HepG2 (cell line): ENCODE results near the gene MAGI1. TPM values are rescaled to one million over a fixed set of nuclear protein-coding genes. Genes with fewer than 3 reads are reported as not detected.
A peak's percentile ranks its signal among the peaks of the same experiment; 100 is the strongest.

Experiments
- ASH2L ChIP-seq: fragments of 300-600, 200-600 bp; sonication (generic); IDR thresholded peaks from 2 replicates; pipeline ENCODE4 v1.7.0; 2017; ENCODE audit warnings: low read depth, mild to moderate bottlenecking, moderate library complexity, mixed read lengths, low read length; ENCODE audit not compliant: insufficient read length
- GATAD2A ChIP-seq: IDR thresholded peaks from 2 replicates; pipeline ENCODE4 v1.6.1; 2016
- GFI1 ChIP-seq: sonication (generic); formaldehyde crosslinking; IDR thresholded peaks from 2 replicates; pipeline ENCODE4 v1.5.0; 2020; ENCODE audit warnings: missing genetic modification reagents, mild to moderate bottlenecking, borderline replicate concordance
- HDAC1 ChIP-seq: sonication (generic); formaldehyde crosslinking; IDR thresholded peaks from 2 replicates; pipeline ENCODE4 v1.5.1; 2020; ENCODE audit warnings: mild to moderate bottlenecking, missing genetic modification reagents
- HDAC2 ChIP-seq: sonication (generic); formaldehyde crosslinking; IDR thresholded peaks from 2 replicates; pipeline ENCODE4 v1.4.0; 2020; ENCODE audit warnings: missing genetic modification reagents
- HNF4A ChIP-seq: sonication (generic); formaldehyde crosslinking; IDR thresholded peaks from 2 replicates; pipeline ENCODE4 v1.4.0; 2020; ENCODE audit warnings: missing genetic modification reagents
- MZF1 ChIP-seq: sonication (generic); formaldehyde crosslinking; IDR thresholded peaks from 2 replicates; pipeline ENCODE4 v1.8.1; 2023; ENCODE audit warnings: mild to moderate bottlenecking, missing genetic modification reagents, borderline replicate concordance
- NFIC ChIP-seq: IDR thresholded peaks from 2 replicates; pipeline ENCODE4 v1.6.1; 2012; ENCODE audit warnings: mild to moderate bottlenecking, low read length, inconsistent platforms
- NR2F6 ChIP-seq, 2 experiments: IDR thresholded peaks; 2 replicates each; pipeline ENCODE4 v1.6.1; 2016; ENCODE audit warnings: antibody characterized with exemption in 1 of 2, mild to moderate bottlenecking in 1 of 2
- PHF21A ChIP-seq: sonication (generic); formaldehyde crosslinking; IDR thresholded peaks from 2 replicates; pipeline ENCODE4 v1.5.0; 2020; ENCODE audit warnings: mild to moderate bottlenecking, missing genetic modification reagents
- POGZ ChIP-seq: sonication (generic); formaldehyde crosslinking; IDR thresholded peaks from 2 replicates; pipeline ENCODE4 v1.4.0; 2020; ENCODE audit warnings: mild to moderate bottlenecking, missing genetic modification reagents
- SALL1 ChIP-seq: sonication (generic); formaldehyde crosslinking; IDR thresholded peaks from 2 replicates; pipeline ENCODE4 v1.8.0; 2022; ENCODE audit warnings: mild to moderate bottlenecking, missing genetic modification reagents
- TBX2 ChIP-seq: sonication (generic); formaldehyde crosslinking; IDR thresholded peaks from 2 replicates; pipeline ENCODE4 v1.5.0; 2020; ENCODE audit warnings: missing genetic modification reagents, mild to moderate bottlenecking, borderline replicate concordance
- TSC22D2 ChIP-seq: sonication (generic); formaldehyde crosslinking; IDR thresholded peaks from 2 replicates; pipeline ENCODE4 v1.5.1; 2020; ENCODE audit warnings: missing genetic modification reagents, mild to moderate bottlenecking, borderline replicate concordance
- ZBTB1 ChIP-seq: sonication (generic); formaldehyde crosslinking; IDR thresholded peaks from 2 replicates; pipeline ENCODE4 v1.4.0; 2020; ENCODE audit warnings: missing genetic modification reagents, borderline replicate concordance
- ZBTB21 ChIP-seq: sonication (generic); formaldehyde crosslinking; IDR thresholded peaks from 2 replicates; pipeline ENCODE4 v1.4.0; 2020; ENCODE audit warnings: missing genetic modification reagents
- ZNF264 ChIP-seq: sonication (generic); formaldehyde crosslinking; IDR thresholded peaks from 2 replicates; pipeline ENCODE4 v1.4.0; 2020; ENCODE audit warnings: missing genetic modification reagents
- ZNF710 ChIP-seq: sonication (generic); formaldehyde crosslinking; IDR thresholded peaks from 2 replicates; pipeline ENCODE4 v1.5.0; 2020; ENCODE audit warnings: mild to moderate bottlenecking, missing genetic modification reagents, borderline replicate concordance
- ZNF737 ChIP-seq: sonication (generic); formaldehyde crosslinking; IDR thresholded peaks from 2 replicates; pipeline ENCODE4 v1.5.0; 2020; ENCODE audit warnings: missing genetic modification reagents, mild to moderate bottlenecking, borderline replicate concordance
- ZNF781 ChIP-seq: sonication (generic); formaldehyde crosslinking; IDR thresholded peaks from 2 replicates; pipeline ENCODE4 v1.5.1; 2020; ENCODE audit warnings: borderline replicate concordance, mild to moderate bottlenecking, missing genetic modification reagents; ENCODE audit errors: not compliant biosample characterization
- ZSCAN9 ChIP-seq: IDR thresholded peaks from 2 replicates; pipeline ENCODE4 v1.6.1; 2016; ENCODE audit warnings: borderline replicate concordance
- polyA plus RNA-seq, 8 experiments: library from polyadenylated mRNA; depleted of rRNA in 3 of 8; stranded (reverse) in 7 of 8; unstranded in 1 of 8; fragments of >200 nt; fragmentation: Illumina TruSeq in 4 of 8; extraction: Trizol in 4 of 8; gene quantifications; 2 replicates each; pipeline versions ENCODE4 v1.2.1 to v1.2.3, GENCODE V29; 2011 to 2016; ENCODE audit warnings: low read depth in 4 of 8, missing spikeins in 1 of 8, mixed read lengths in 1 of 8; ENCODE audit not compliant: insufficient read depth in 1 of 8
- total RNA-seq, 5 experiments: library from RNA; depleted of rRNA; stranded (reverse); fragments of >200 nt; fragmentation: Illumina TruSeq; extraction: Trizol; gene quantifications; 2 replicates each; pipeline ENCODE4 v1.2.3, GENCODE V29; 2016; ENCODE audit warnings: low read depth in 1 of 5
- TF ChIP-seq, protein P1 (sequence below): sonication (generic); formaldehyde crosslinking; conservative IDR thresholded peaks from 2 replicates; pipeline ENCODE4 v1.4.0; 2020; ENCODE audit warnings: mild to moderate bottlenecking, missing genetic modification reagents, moderate library complexity
- TF ChIP-seq, protein P2 (sequence below): IDR thresholded peaks from 2 replicates; pipeline ENCODE4 v1.6.1; 2016

The MAGI1 gene
- total and polyA plus RNA-seq, 2 of the 13 experiments (the other 11 are each of a cell fraction or from before 2014, with no cell fraction given), result 22.2 to 26.0 TPM

DNA sequence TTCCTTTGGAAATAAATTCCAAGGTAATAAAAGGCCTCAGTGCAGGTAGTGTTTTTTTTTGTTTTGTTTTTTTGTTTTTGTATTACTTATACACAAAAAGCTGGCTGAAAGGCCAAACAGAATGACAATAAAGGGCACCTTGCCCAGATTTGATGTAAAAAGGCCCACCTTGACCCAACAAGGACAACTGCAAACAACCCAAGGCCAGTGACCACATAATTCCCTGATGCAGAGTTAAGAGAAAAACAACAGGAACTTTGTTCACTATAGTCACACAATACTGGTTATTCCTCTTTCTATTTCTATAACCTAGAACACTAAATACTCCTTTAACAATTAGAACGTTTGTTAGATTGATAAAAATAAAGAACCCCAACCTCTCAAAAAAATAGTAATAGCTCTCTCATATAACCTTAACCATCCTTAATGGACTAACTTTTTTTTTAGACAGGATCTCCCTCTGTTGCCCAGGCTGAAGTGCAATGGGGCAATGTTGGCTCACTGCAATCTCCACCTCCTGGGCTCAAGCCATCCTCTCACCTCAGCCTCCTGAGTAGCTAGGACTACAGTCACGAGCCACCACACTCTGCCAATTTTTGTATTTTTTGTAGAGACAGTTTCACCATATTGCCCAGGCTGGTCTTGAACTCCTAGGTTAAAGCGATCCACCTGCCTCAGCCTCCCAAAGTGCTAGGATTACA is 113.3 kb downstream of the MAGI1 start (continued):
- TF ChIP-seq, protein P1, sequence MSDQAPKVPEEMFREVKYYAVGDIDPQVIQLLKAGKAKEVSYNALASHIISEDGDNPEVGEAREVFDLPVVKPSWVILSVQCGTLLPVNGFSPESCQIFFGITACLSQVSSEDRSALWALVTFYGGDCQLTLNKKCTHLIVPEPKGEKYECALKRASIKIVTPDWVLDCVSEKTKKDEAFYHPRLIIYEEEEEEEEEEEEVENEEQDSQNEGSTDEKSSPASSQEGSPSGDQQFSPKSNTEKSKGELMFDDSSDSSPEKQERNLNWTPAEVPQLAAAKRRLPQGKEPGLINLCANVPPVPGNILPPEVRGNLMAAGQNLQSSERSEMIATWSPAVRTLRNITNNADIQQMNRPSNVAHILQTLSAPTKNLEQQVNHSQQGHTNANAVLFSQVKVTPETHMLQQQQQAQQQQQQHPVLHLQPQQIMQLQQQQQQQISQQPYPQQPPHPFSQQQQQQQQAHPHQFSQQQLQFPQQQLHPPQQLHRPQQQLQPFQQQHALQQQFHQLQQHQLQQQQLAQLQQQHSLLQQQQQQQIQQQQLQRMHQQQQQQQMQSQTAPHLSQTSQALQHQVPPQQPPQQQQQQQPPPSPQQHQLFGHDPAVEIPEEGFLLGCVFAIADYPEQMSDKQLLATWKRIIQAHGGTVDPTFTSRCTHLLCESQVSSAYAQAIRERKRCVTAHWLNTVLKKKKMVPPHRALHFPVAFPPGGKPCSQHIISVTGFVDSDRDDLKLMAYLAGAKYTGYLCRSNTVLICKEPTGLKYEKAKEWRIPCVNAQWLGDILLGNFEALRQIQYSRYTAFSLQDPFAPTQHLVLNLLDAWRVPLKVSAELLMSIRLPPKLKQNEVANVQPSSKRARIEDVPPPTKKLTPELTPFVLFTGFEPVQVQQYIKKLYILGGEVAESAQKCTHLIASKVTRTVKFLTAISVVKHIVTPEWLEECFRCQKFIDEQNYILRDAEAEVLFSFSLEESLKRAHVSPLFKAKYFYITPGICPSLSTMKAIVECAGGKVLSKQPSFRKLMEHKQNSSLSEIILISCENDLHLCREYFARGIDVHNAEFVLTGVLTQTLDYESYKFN (CRISPR knock-in tag), result peak; percentile 68
- TF ChIP-seq ZBTB21 (CRISPR knock-in tag) (no peak), HDAC2 (CRISPR knock-in tag) (0 out of 2 replicates have a peak, but pooled peaks have one; percentile 12), HNF4A (CRISPR knock-in tag) (peak; percentile 41), ZSCAN9 (CRISPR knock-in tag) (0 out of 2 replicates have a peak, but pooled peaks have one; percentile 55), NR2F6 (IDR thresholded peaks at IDR 0.05) (peak; percentile 60; the same call in 1 of the 2 replicates), NR2F6 (CRISPR knock-in tag; IDR thresholded peaks at IDR 0.05) (peak; percentile 72), POGZ (CRISPR knock-in tag) (no peak), MZF1 (CRISPR knock-in tag) (no peak), ZNF710 (CRISPR knock-in tag) (no peak), ASH2L (peak; percentile 38), GATAD2A (CRISPR knock-in tag) (peak; percentile 52; the same call in 1 of the 2 replicates), NFIC (peak; percentile 73; the same call in 1 of the 2 replicates), TSC22D2 (CRISPR knock-in tag) (no peak), PHF21A (CRISPR knock-in tag) (peak; percentile 50; the same call in 1 of the 2 replicates), ZNF737 (no peak), GFI1 (CRISPR knock-in tag) (peak; percentile 69; the same call in 1 of the 2 replicates), ZNF781 (no peak), TBX2 (CRISPR knock-in tag) (peak; percentile 37; the same call in 1 of the 2 replicates), HDAC1 (CRISPR knock-in tag) (0 out of 2 replicates have a peak, but pooled peaks have one; percentile 37), ZNF264 (CRISPR knock-in tag) (no peak; the same call in 1 of the 2 replicates), ZBTB1 (CRISPR knock-in tag) (no peak), SALL1 (peak; percentile 30; the same call in 1 of the 2 replicates)
- TF ChIP-seq, protein P2, sequence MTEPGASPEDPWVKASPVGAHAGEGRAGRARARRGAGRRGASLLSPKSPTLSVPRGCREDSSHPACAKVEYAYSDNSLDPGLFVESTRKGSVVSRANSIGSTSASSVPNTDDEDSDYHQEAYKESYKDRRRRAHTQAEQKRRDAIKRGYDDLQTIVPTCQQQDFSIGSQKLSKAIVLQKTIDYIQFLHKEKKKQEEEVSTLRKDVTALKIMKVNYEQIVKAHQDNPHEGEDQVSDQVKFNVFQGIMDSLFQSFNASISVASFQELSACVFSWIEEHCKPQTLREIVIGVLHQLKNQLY (CRISPR knock-in tag), result no peak
